ENCODE data around the gene SLC6A20.

GRCh38 chr3:45790596-45790995 is 5.7 kb downstream of the SLC6A20 start:
- TF ChIP-seq SP1 (IDR thresholded peaks at IDR 0.05), result no peak
- TF ChIP-seq ARNT (IDR thresholded peaks at IDR 0.05), result no peak
- TF ChIP-seq FOXM1 (IDR thresholded peaks at IDR 0.05; ENCODE audit: borderline replicate concordance), result no peak
- TF ChIP-seq LEF1 (IDR thresholded peaks at IDR 0.05; ENCODE audit: borderline replicate concordance), result no peak
- no peak for TF ChIP-seq FOXK2 (IDR thresholded peaks at IDR 0.05)
